Parathyroid adenoma (tissue), 2 donors: ENCODE results near the gene CYB5D1.

Experiments used
- H2AFZ ChIP-seq: fragments of 300-600 bp; sonication (generic); one replicate; pipeline ENCODE4 v1.7.0; 2017; ENCODE audit warnings: antibody characterized with exemption, mild to moderate bottlenecking
- H3K27ac ChIP-seq: fragments of 300-600 bp; sonication (generic); one replicate; pipeline ENCODE4 v1.7.0; 2017
- H3K27me3 ChIP-seq: fragments of 300-600 bp; sonication (generic); one replicate; pipeline ENCODE4 v1.7.0; 2017; ENCODE audit warnings: low read length; ENCODE audit not compliant: control insufficient read depth, insufficient read depth
- H3K36me3 ChIP-seq: fragments of 300-600 bp; sonication (generic); one replicate; pipeline ENCODE4 v1.7.0; 2017; ENCODE audit warnings: low read length; ENCODE audit not compliant: control insufficient read depth, insufficient read depth
- H3K4me1 ChIP-seq: fragments of 300-600 bp; sonication (generic); one replicate; pipeline ENCODE4 v1.7.0; 2017; ENCODE audit warnings: control low read depth
- H3K4me2 ChIP-seq: fragments of 300-600 bp; sonication (generic); one replicate; pipeline ENCODE4 v1.7.0; 2017; ENCODE audit warnings: low read length
- H3K4me3 ChIP-seq: fragments of 300-600 bp; sonication (generic); one replicate; pipeline ENCODE4 v1.7.0; 2017; ENCODE audit warnings: low read depth, low read length
- H3K79me2 ChIP-seq: fragments of 300-600 bp; sonication (generic); one replicate; pipeline ENCODE4 v1.7.0; 2017; ENCODE audit warnings: control low read depth
- H3K9ac ChIP-seq: fragments of 300-600 bp; sonication (generic); one replicate; pipeline ENCODE4 v1.7.0; 2017; ENCODE audit warnings: mild to moderate bottlenecking
- H3K9me3 ChIP-seq: fragments of 300-600 bp; sonication (generic); one replicate; pipeline ENCODE4 v1.7.0; 2017; ENCODE audit warnings: low read length; ENCODE audit not compliant: control insufficient read depth
- CTCF ChIP-seq: fragments of 300-600 bp; sonication (generic); IDR thresholded peaks from one replicate; pipeline ENCODE4 v1.7.0; 2017; ENCODE audit warnings: antibody characterized with exemption, mild to moderate bottlenecking
- donor health status: primary hyperparathyroidism.

The CYB5D1 gene

GRCh38 chr17:7839190-7839875 is 18.5 kb upstream of the CYB5D1 start:
- H3K4me3 ChIP-seq = no peak overlapping the region
- peaks cover 9% of the 10 kb centered on the region for H3K79me2 ChIP-seq
- no peaks in the 10 kb centered on the region for H3K36me3 ChIP-seq
- no peaks in the 10 kb centered on the region for H3K27me3 ChIP-seq
- peaks cover 25% of the 10 kb centered on the region for H3K4me1 ChIP-seq
- no peak overlapping the region for H2AFZ ChIP-seq
- H3K4me2 ChIP-seq = no peak overlapping the region
- peak overlapping the region; percentile 13 for H3K27ac ChIP-seq
- no peaks in the 10 kb centered on the region for H3K9me3 ChIP-seq
- no peak overlapping the region for H3K9ac ChIP-seq
- no peak for TF ChIP-seq CTCF

DNA sequence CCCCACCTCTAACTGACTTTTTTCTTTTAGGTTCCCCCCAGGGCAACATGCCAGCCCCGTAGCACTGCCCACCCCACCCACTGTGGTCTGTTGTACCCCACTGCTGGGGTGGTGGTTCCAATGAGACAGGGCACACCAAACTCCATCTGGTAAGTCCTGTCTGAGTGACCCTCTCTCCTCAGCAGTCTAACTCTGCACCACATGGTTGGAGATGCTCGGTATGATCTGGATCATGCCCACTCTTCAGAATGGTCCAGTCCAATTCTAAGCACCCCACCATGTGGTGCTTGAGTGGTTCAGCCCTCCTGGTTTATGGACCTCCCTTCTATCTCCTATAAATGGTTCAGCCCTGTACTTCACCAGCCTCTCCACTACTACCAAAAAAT is 17.9 kb upstream of the CYB5D1 start:
- TF ChIP-seq CTCF = no peak
- Histone ChIP-seq H3K4me3 (no peak overlapping the region), H3K27ac (peak overlapping the region; percentile 98), H3K9me3 (no peaks in the 10 kb centered on the region), H3K4me2 (no peak overlapping the region), H3K4me1 (peaks cover 25% of the 10 kb centered on the region), H3K79me2 (peaks cover 9% of the 10 kb centered on the region), H3K27me3 (no peaks in the 10 kb centered on the region), H2AFZ (no peak overlapping the region), H3K36me3 (no peaks in the 10 kb centered on the region), H3K9ac (no peak overlapping the region)

- TF ChIP-seq CTCF = no peak
- H2AFZ ChIP-seq = no peak overlapping the region
- no peaks in the 10 kb centered on the region for H3K9me3 ChIP-seq
- H3K79me2 ChIP-seq = peaks cover 9% of the 10 kb centered on the region
- H3K4me3 ChIP-seq = no peak overlapping the region
- H3K4me1 ChIP-seq = peaks cover 30% of the 10 kb centered on the region
- H3K27ac ChIP-seq = peak overlapping the region; percentile 98
- no peak overlapping the region for H3K9ac ChIP-seq
- no peak overlapping the region for H3K4me2 ChIP-seq
- H3K27me3 ChIP-seq = no peaks in the 10 kb centered on the region
- no peaks in the 10 kb centered on the region for H3K36me3 ChIP-seq
Measured at GRCh38 chr17:7840441-7840840, 17.4 kb upstream of the CYB5D1 start.

GRCh38 chr17:7840875-7841274 is 16.9 kb upstream of the CYB5D1 start:
- Histone ChIP-seq H3K9me3 (no peaks in the 10 kb centered on the region), H3K27ac (peak overlapping the region; percentile 98), H3K79me2 (peaks cover 9% of the 10 kb centered on the region), H3K4me1 (peaks cover 31% of the 10 kb centered on the region), H3K4me3 (peak overlapping the region; percentile 88), H3K4me2 (peak overlapping the region; percentile 75), H3K27me3 (no peaks in the 10 kb centered on the region), H3K9ac (no peak overlapping the region), H2AFZ (no peak overlapping the region), H3K36me3 (no peaks in the 10 kb centered on the region)
- no peak for TF ChIP-seq CTCF

GRCh38 chr17:7841396-7841914 is 16.3 kb upstream of the CYB5D1 start:
- H3K4me2 ChIP-seq = peak overlapping the region; percentile 75
- peak overlapping the region; percentile 98 for H3K27ac ChIP-seq
- TF ChIP-seq CTCF = peak; percentile 26
- H3K27me3 ChIP-seq = no peaks in the 10 kb centered on the region
- peak overlapping the region; percentile 93 for H3K9ac ChIP-seq
- no peaks in the 10 kb centered on the region for H3K9me3 ChIP-seq
- H3K4me1 ChIP-seq = peaks cover 31% of the 10 kb centered on the region
- no peaks in the 10 kb centered on the region for H3K36me3 ChIP-seq
- H2AFZ ChIP-seq = peak overlapping the region; percentile 93
- H3K79me2 ChIP-seq = peaks cover 9% of the 10 kb centered on the region
- peak overlapping the region; percentile 88 for H3K4me3 ChIP-seq
